Measurements from ENCODE around the gene P2RY2. TPM values are rescaled to one million over a fixed set of nuclear protein-coding genes. Genes with fewer than 3 reads are reported as not detected.

P2RY2 gene
- total and polyA plus RNA-seq, 9 of the 15 experiments (the other 6 are each of a cell fraction or from before 2014, with no cell fraction given), result not detected

DNA sequence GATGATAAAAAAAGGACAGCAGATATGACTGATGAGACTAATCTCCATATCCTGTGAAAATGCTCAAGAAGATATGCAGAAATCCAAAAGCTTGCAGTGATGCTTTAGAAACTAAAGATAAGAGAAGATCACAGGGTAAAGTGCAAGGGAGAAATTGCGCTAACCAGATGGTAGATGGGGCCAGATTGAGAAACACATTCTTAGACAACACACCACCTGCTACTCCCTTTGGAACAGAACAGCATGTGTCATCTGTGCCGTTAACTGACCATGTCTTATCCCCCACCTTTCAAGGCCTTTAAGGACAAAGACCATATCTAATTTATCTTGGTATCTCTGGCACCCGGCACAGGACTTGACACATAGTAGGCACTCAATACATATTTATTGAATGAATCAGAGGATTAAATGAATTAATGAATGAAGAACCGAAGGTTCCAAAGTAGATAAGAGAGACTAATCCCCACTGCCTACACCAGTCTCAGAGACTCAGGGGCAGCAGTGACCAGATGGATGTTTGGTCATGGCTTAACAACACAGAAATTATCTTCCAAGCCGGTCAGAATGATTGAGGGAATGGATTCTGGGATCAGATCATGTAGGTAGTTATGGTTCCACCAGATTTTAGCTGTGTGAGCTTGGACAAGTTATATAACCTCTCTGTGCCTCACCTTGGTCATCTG is 12.3 kb upstream of the P2RY2 start:
- in situ Hi-C loops (cut with MboI), result no loop called here
- WGBS (ENCODE audit: insufficient coverage, low coverage, missing lambda C conversion rate), result 2% methylated on average over 5 of the region's 5 CpGs
- Histone ChIP-seq H3K4me2 (ENCODE audit: insufficient read depth, low read length) (no peak overlapping the region), H2AFZ (ENCODE audit: low read depth, low read length) (no peak overlapping the region), H3K79me2 (ENCODE audit: control insufficient read depth, insufficient read depth, low read length) (no peaks in the 10 kb centered on the region), H3K9me1 (ENCODE audit: control insufficient read depth, insufficient read depth, low read length) (no peaks in the 10 kb centered on the region), H3K4me3 (no peak overlapping the region), H3K9me3 (replicated peaks; ENCODE audit: control insufficient read depth, insufficient read depth, low read depth, low read length) (no peaks in the 10 kb centered on the region), H3K27ac (ENCODE audit: extremely low read depth, low read depth, low read length) (no peak overlapping the region), H4K20me1 (replicated peaks; ENCODE audit: control insufficient read depth, insufficient read depth, low read length) (no peaks in the 10 kb centered on the region), H3K4me1 (replicated peaks in 1 of 2; ENCODE audit: control insufficient read depth in 2 of 2, insufficient read depth in 2 of 2, low read length in 2 of 2) (peaks cover 10% of the 10 kb centered on the region in 2 experiments; a peak in 4 of 5 replicates), H3K27me3 (ENCODE audit: control insufficient read depth in 2 of 2, insufficient read depth in 2 of 2, low read length in 2 of 2) (peaks cover 5 to 7% of the 10 kb centered on the region in 2 experiments; a peak in 2 of 5 replicates), H3K36me3 (ENCODE audit: control insufficient read depth, insufficient read depth, low read length) (no peaks in the 10 kb centered on the region), H3K9ac (ENCODE audit: insufficient read depth in 1 of 2, low read depth in 2 of 2, low read length in 2 of 2) (no peak overlapping the region)
- no peak for FAIRE-seq
- TF ChIP-seq RBM25 (IDR thresholded peaks at IDR 0.05; ENCODE audit: low read depth, low read length, severe bottlenecking) (peak; percentile 37), CBFA2T3 (IDR thresholded peaks at IDR 0.05) (peak; percentile 52), SMAD3 (CRISPR knock-in tag; conservative IDR thresholded peaks at IDR 0.05) (no peak), CBFA2T2 (conservative IDR thresholded peaks at IDR 0.05) (peak; percentile 21; the same call in 1 of the 2 replicates), CBX2 (IDR thresholded peaks at IDR 0.05; ENCODE audit: insufficient read depth, low read length, poor library complexity, severe bottlenecking) (no peak), MAFF (IDR thresholded peaks at IDR 0.05; ENCODE audit: low read length) (no peak), ZNF24 (IDR thresholded peaks at IDR 0.05) (0 out of 2 replicates have a peak, but pooled peaks have one; percentile 22), ZKSCAN1 (IDR thresholded peaks at IDR 0.05; ENCODE audit: low read depth, low read length) (peak; percentile 48; the same call in 1 of the 2 replicates)
- TF ChIP-seq, protein P1, sequence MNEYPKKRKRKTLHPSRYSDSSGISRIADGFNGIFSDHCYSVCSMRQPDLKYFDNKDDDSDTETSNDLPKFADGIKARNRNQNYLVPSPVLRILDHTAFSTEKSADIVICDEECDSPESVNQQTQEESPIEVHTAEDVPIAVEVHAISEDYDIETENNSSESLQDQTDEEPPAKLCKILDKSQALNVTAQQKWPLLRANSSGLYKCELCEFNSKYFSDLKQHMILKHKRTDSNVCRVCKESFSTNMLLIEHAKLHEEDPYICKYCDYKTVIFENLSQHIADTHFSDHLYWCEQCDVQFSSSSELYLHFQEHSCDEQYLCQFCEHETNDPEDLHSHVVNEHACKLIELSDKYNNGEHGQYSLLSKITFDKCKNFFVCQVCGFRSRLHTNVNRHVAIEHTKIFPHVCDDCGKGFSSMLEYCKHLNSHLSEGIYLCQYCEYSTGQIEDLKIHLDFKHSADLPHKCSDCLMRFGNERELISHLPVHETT (CRISPR knock-in tag; conservative IDR thresholded peaks at IDR 0.05 in 1 of 2, IDR thresholded peaks at IDR 0.05 in 1 of 2), result no peak
- TF ChIP-seq, protein P2, sequence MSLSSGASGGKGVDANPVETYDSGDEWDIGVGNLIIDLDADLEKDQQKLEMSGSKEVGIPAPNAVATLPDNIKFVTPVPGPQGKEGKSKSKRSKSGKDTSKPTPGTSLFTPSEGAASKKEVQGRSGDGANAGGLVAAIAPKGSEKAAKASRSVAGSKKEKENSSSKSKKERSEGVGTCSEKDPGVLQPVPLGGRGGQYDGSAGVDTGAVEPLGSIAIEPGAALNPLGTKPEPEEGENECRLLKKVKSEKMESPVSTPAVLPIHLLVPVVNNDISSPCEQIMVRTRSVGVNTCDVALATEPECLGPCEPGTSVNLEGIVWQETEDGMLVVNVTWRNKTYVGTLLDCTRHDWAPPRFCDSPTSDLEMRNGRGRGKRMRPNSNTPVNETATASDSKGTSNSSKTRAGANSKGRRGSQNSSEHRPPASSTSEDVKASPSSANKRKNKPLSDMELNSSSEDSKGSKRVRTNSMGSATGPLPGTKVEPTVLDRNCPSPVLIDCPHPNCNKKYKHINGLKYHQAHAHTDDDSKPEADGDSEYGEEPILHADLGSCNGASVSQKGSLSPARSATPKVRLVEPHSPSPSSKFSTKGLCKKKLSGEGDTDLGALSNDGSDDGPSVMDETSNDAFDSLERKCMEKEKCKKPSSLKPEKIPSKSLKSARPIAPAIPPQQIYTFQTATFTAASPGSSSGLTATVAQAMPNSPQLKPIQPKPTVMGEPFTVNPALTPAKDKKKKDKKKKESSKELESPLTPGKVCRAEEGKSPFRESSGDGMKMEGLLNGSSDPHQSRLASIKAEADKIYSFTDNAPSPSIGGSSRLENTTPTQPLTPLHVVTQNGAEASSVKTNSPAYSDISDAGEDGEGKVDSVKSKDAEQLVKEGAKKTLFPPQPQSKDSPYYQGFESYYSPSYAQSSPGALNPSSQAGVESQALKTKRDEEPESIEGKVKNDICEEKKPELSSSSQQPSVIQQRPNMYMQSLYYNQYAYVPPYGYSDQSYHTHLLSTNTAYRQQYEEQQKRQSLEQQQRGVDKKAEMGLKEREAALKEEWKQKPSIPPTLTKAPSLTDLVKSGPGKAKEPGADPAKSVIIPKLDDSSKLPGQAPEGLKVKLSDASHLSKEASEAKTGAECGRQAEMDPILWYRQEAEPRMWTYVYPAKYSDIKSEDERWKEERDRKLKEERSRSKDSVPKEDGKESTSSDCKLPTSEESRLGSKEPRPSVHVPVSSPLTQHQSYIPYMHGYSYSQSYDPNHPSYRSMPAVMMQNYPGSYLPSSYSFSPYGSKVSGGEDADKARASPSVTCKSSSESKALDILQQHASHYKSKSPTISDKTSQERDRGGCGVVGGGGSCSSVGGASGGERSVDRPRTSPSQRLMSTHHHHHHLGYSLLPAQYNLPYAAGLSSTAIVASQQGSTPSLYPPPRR (CRISPR knock-in tag; IDR thresholded peaks at IDR 0.05; ENCODE audit: borderline replicate concordance), result no peak
- CTCF ChIA-PET (ENCODE audit: low intra/inter-chr PET ratio), result no interaction called here
- POLR2A ChIA-PET, result interaction anchor here (1.0 kb wide), 1 partner anchor 8 kb away, joined by 3 read pairs; no protein-coding TSS in a partner anchor
- DNase-seq (ENCODE audit: extremely low read depth in 1 of 4, low spot score in 3 of 4), result no peak
- intact Hi-C loops (cut with micrococcal nuclease), result no loop called here
- ATAC-seq, result no peak
- BruUV-seq (replicated peaks), result no TSS peak

Data from K562 (cell line).